AG10803 (cell line): Measurements from ENCODE around the gene TBC1D9B.

Experiments used
- DNase-seq: peaks from one replicate; pipeline ENCODE4 v3.0.0; 2010; ENCODE audit warnings: low read depth
- H3K4me3 ChIP-seq: 2 replicates; pipeline ENCODE4 v1.5.1; 2011; ENCODE audit warnings: mild to moderate bottlenecking, low read length, control low read depth
- TF ChIP-seq, protein P1 (sequence below): conservative IDR thresholded peaks from 2 replicates; pipeline ENCODE4 v1.5.1; 2011; ENCODE audit warnings: mild to moderate bottlenecking, low read length, control low read depth, inconsistent platforms

The TBC1D9B gene

DNA sequence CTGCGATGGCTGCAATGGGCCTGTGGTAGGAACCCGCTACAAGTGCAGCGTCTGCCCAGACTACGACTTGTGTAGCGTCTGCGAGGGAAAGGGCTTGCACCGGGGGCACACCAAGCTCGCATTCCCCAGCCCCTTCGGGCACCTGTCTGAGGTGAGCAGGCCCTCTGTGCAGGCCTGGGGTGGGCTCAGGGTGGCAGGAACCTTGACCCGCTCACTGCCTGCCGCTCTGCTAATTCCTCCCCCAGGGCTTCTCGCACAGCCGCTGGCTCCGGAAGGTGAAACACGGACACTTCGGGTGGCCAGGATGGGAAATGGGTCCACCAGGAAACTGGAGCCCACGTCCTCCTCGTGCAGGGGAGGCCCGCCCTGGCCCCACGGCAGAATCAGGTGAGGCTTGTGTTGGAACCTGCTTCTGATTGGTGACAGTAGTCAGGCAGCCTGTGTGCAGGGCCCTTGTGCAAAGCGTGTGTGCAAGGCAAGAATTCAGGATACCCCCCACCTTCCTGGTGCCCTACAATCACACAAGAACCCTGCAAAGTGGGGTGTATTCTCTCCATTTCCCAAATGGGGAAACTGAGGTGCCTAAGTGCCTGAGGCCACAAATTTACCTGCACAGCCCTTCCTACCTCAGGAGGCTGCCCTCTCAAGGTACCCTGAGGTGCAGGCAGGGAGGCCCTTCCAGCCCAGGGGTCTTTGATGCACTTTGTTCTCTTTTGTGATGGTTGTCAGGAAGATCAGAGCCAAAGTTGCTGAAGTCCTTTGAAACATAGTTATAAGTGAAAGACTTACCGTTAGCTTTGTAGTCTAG is 83.6 kb downstream of the TBC1D9B start:
- H3K4me3 ChIP-seq, result 0 out of 2 replicates have a peak overlapping the region, but pooled peaks have one; percentile 7
- no peak for DNase-seq
- TF ChIP-seq, protein P1, sequence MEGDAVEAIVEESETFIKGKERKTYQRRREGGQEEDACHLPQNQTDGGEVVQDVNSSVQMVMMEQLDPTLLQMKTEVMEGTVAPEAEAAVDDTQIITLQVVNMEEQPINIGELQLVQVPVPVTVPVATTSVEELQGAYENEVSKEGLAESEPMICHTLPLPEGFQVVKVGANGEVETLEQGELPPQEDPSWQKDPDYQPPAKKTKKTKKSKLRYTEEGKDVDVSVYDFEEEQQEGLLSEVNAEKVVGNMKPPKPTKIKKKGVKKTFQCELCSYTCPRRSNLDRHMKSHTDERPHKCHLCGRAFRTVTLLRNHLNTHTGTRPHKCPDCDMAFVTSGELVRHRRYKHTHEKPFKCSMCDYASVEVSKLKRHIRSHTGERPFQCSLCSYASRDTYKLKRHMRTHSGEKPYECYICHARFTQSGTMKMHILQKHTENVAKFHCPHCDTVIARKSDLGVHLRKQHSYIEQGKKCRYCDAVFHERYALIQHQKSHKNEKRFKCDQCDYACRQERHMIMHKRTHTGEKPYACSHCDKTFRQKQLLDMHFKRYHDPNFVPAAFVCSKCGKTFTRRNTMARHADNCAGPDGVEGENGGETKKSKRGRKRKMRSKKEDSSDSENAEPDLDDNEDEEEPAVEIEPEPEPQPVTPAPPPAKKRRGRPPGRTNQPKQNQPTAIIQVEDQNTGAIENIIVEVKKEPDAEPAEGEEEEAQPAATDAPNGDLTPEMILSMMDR, result no peak

DNA sequence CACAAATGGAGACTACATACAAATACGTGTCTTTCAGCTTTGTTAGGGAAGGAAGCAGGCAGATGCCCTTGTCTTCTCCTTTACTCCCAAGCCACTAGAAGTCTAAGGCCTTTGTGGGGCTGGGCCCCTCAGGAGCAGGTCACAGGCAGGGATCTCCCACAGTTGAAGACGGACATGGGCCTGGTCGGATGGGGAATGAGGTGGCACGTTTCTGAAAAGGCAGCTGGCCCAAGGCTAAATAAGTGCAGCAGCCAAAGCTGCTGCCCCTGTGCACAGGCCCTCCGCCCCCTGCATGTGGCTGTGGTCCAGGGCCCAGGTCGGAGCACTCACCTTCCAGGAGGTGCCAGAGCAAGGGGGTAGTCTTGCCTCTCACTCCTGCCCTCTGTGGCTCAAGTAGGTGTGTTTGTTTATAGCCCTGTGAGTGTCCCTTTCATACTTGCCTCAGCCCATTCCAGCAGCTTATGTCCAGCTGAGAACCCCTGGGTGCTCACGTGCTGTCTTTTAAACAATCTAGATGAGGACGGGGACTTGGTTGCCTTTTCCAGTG is 85.2 kb downstream of the TBC1D9B start:
- DNase-seq, result no peak
- TF ChIP-seq, protein P1, result no peak
- peak overlapping the region; percentile 84 for H3K4me3 ChIP-seq

DNA sequence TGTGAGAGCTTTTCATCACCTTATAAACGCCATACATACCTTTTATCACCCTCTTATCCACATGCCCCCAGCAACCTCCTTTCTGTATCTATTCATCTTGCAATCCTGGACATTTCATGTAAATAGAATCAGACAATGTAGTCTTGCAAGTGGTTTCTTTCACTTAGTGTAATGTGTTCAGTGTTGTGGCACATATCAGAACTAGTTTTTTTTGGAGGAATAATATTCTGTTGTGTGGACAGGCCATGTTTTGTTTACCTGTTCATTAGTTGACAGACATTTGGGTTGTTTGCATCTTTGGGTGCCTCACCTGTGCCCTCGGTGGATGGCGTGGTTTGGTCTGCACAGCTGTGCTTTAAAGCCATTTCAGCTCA is 85.7 kb downstream of the TBC1D9B start:
- no peak for DNase-seq
- TF ChIP-seq, protein P1, result no peak
- H3K4me3 ChIP-seq, result peak overlapping the region; percentile 84

DNA sequence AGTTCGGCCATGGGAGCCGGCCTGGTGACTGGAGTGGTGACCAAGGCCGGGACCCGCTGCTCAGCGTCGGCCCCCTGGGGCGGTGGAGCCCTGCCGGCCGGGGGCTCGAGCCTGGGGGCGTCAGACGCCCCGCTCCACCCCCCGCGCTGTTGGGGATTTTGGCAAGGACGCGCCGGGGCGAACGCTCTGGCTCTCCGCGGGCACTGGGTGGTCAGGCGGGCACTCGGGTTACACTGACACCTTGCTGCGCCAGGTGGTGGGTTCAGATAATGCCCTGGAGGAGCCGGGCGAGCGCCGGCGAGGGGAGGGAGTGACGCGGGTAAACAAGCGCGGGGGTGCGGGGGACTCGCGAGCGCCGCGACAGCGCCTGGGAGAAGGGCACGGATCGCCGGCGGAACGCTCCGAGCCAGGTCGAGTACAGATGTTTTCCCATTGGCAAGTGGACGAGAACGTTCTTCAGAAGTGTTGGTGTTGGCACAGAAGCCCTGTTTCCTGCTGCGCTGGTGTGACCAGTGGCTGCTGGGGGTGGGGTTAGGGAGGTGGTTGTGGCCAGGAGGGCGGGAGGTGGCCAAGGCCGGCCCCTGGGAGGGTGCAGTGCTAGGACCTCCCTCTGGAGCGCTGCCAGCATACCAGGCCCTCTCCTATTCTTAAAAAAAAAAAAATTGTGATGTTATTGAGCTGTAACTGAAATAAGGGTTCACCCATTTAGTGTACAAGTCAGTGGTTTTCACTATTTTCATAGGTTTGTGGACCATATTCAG is 86.2 kb downstream of the TBC1D9B start:
- H3K4me3 ChIP-seq, result peak overlapping the region; percentile 84
- peak; percentile 95 for DNase-seq
- TF ChIP-seq, protein P1, result no peak; the same call in 1 of the 2 replicates

DNA sequence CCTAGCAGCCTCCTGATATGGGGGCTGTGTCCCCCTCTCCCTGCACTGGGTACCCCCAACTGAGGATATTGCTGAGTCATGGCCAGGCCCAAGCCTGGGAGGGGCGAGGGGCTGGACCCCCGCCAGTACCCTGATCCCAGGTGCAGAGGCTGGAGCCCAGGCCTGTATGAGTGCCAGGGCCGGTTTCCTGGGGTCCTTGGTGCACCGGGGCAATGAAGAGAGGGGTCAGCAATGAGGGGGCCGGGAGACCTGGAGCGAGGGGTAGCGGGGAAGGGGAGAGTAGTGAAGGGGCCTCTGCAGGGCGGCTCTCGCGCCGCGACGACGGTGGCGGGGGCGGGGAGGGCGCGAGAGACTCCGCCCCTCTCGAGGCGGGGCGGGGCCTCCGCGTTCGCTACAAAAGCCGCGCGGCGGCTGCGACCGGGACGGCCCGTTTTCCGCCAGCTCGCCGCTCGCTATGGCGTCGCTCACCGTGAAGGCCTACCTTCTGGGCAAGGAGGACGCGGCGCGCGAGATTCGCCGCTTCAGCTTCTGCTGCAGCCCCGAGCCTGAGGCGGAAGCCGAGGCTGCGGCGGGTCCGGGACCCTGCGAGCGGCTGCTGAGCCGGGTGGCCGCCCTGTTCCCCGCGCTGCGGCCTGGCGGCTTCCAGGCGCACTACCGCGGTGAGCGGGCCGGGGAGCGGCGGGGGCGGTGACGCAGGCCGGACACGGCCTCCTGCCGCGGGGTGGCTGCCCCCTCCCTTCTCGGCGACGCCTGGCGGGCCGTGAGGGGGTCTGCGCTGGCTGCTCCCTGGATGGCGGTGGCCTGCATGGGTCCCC is 87.0 kb downstream of the TBC1D9B start, which contains the start of gene SQSTM1:
SQSTM1 (plus strand) TSS at position 423 of the 815 bp plus-strand sequence; CDS start at position 455, 32 bp downstream.
- DNase-seq, result peak; percentile 72
- TF ChIP-seq, protein P1, result no peak
- peak within 1 kb of the TSS; percentile 84 for H3K4me3 ChIP-seq

DNA sequence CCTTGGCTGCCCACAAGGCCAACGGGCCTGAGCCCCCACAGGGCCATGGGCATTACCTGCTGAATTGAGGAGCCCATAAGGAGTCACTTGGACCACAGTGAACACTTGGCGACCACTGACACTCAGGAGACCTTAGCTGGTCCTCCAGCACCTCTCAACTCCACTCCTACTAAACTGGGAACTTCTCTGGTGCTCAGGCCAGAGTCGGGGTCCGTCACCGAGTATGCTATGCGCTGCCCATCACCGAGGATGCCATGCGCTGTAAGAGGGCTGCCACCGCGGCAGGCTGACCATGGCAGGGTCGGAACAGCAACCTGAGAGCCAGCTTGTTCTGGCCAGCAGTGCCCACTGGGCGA is 87.6 kb downstream of the TBC1D9B start:
- H3K4me3 ChIP-seq, result peak overlapping the region; percentile 59
- no peak for DNase-seq
- TF ChIP-seq, protein P1, result no peak
